HepG2 (cell line): ENCODE measurements around the gene CABLES1. TPM values are rescaled to one million over a fixed set of nuclear protein-coding genes. Genes with fewer than 3 reads are reported as not detected.

ENCODE experiments used
- ATAC-seq: fragments of 200-7000 bp; cut with Tn5 transposase; 3 replicates; pipeline ENCODE4 v1.9.1; 2020; ENCODE audit warnings: mild to moderate bottlenecking, moderate library complexity
- BruUV-seq: library from RNA; stranded (reverse); fragments of 400-500 nt; replicated peaks from 2 replicates; lab custom pipeline; 2021; lab: Mats Ljungman, UMichigan
- CTCF ChIA-PET: fragments of 300-600 bp; formaldehyde crosslinking; extraction: SDS; loops from one replicate; lab custom pipeline; 2021; ENCODE audit warnings: low total read pairs, inconsistent platforms, low intra/inter-chr PET ratio; lab: Yijun Ruan, JAX
- POLR2A ChIA-PET: fragments of 350-600 bp; sonication (Branson Sonifier 250); formaldehyde crosslinking; loops from one replicate; lab custom pipeline; 2020; ENCODE audit warnings: antibody characterized with exemption, inconsistent platforms; lab: Yijun Ruan, JAX
- DNase-seq: peaks from one replicate; pipeline ENCODE4 v3.0.0-alpha.2; 2015; ENCODE audit warnings: low spot score
- FAIRE-seq: peaks from 3 replicates; lab custom pipeline; 2011; peaks lifted over from hg19 to GRCh38; lab: Jason Lieb, UNC
- H2AFZ ChIP-seq: one replicate; pipeline ENCODE4 v1.6.1; 2011; ENCODE audit warnings: low read length, inconsistent platforms
- H3K27ac ChIP-seq: fragments of 300-600 bp; 3 replicates; pipeline ENCODE4 v1.8.0; 2011; ENCODE audit warnings: mixed run types, mild to moderate bottlenecking, mixed read lengths, low read length, inconsistent platforms; ENCODE audit not compliant: insufficient read depth; ENCODE audit errors: extremely low read length
- H3K27me3 ChIP-seq, 2 experiments: fragments of 200-600 bp in 1 of 2; 2 replicates in 1 of 2; 3 replicates in 1 of 2; pipeline versions ENCODE4 v1.6.0 to v1.8.0; 2011; ENCODE audit warnings: low read length in 2 of 2, mild to moderate bottlenecking in 2 of 2, moderate library complexity in 2 of 2, inconsistent platforms in 1 of 2; ENCODE audit not compliant: insufficient read depth in 2 of 2, control insufficient read depth in 1 of 2
- H3K36me3 ChIP-seq, 2 experiments: fragments of 200-600 bp in 1 of 2; replicated peaks in 1 of 2; 2 replicates in 1 of 2; 3 replicates in 1 of 2; pipeline versions ENCODE4 v1.5.1 to v1.8.0; 2011; ENCODE audit warnings: low read length in 2 of 2, inconsistent platforms in 1 of 2; ENCODE audit not compliant: insufficient read depth in 2 of 2, control insufficient read depth in 1 of 2
- H3K4me1 ChIP-seq: 2 replicates; pipeline ENCODE4 v1.5.1; 2012; ENCODE audit warnings: low read length, inconsistent platforms; ENCODE audit not compliant: insufficient read depth
- H3K4me2 ChIP-seq: 2 replicates; pipeline ENCODE4 v1.6.0; 2011; ENCODE audit warnings: low read depth, low read length, inconsistent platforms
- H3K4me3 ChIP-seq, 3 experiments: fragments of 200-600 bp in 1 of 3; sonication (generic), shearing (Covaris generic) in 1 of 3; replicated peaks in 1 of 3; 2 replicates each; pipeline ENCODE4 v1.5.1; 2011 to 2016; ENCODE audit warnings: low read length in 3 of 3, inconsistent platforms in 2 of 3, low read depth in 2 of 3, mild to moderate bottlenecking in 2 of 3, control low read depth in 1 of 3, mixed read lengths in 1 of 3; ENCODE audit not compliant: insufficient read depth in 1 of 3
- H3K79me2 ChIP-seq: one replicate; pipeline ENCODE4 v1.6.1; 2011; ENCODE audit warnings: low read length, inconsistent platforms; ENCODE audit not compliant: insufficient read depth
- H3K9ac ChIP-seq: 2 replicates; pipeline ENCODE4 v1.6.0; 2011; ENCODE audit warnings: mild to moderate bottlenecking, low read depth, low read length, inconsistent platforms; ENCODE audit not compliant: insufficient read depth
- H3K9me3 ChIP-seq: 2 replicates; pipeline ENCODE4 v1.5.1; 2012; ENCODE audit warnings: mild to moderate bottlenecking, low read length
- H4K20me1 ChIP-seq: 2 replicates; pipeline ENCODE4 v1.6.0; 2011; ENCODE audit warnings: inconsistent platforms, mild to moderate bottlenecking, low read length, moderate library complexity; ENCODE audit not compliant: insufficient read depth
- BRCA1 ChIP-seq: sonication (generic); formaldehyde crosslinking; IDR thresholded peaks from 2 replicates; pipeline ENCODE4 v1.4.0; 2020; ENCODE audit warnings: missing genetic modification reagents
- FOXM1 ChIP-seq: sonication (generic); formaldehyde crosslinking; IDR thresholded peaks from 2 replicates; pipeline ENCODE4 v1.5.0; 2020; ENCODE audit warnings: missing genetic modification reagents
- MYPOP ChIP-seq: sonication (generic); formaldehyde crosslinking; IDR thresholded peaks from 2 replicates; pipeline ENCODE4 v1.8.1; 2023; ENCODE audit warnings: mild to moderate bottlenecking, moderate library complexity, missing genetic modification reagents
- NFAT5 ChIP-seq: sonication (generic); formaldehyde crosslinking; IDR thresholded peaks from 2 replicates; pipeline ENCODE4 v1.4.0; 2020; ENCODE audit warnings: missing genetic modification reagents
- PHB2 ChIP-seq: fragments of 450-650 bp; IDR thresholded peaks from 2 replicates; pipeline ENCODE4 v1.6.1; 2018; ENCODE audit not compliant: partially characterized antibody
- RNF2 ChIP-seq: fragments of 450-650 bp; conservative IDR thresholded peaks from 2 replicates; pipeline ENCODE4 v1.6.1; 2016; ENCODE audit warnings: low read depth
- SP5 ChIP-seq: IDR thresholded peaks from 2 replicates; pipeline ENCODE4 v1.6.1; 2016; ENCODE audit warnings: low read depth, borderline replicate concordance
- TSC22D2 ChIP-seq: sonication (generic); formaldehyde crosslinking; IDR thresholded peaks from 2 replicates; pipeline ENCODE4 v1.5.1; 2020; ENCODE audit warnings: missing genetic modification reagents, mild to moderate bottlenecking, borderline replicate concordance
- ZBTB46 ChIP-seq: sonication (generic); formaldehyde crosslinking; IDR thresholded peaks from 2 replicates; pipeline ENCODE4 v1.4.0; 2020; ENCODE audit warnings: mild to moderate bottlenecking, missing genetic modification reagents, borderline replicate concordance
- ZNF205 ChIP-seq: IDR thresholded peaks from 2 replicates; pipeline ENCODE4 v1.6.1; 2018; ENCODE audit warnings: missing biosample characterization, missing genetic modification reagents
- ZNF24 ChIP-seq: fragments of 450-650 bp; IDR thresholded peaks from 2 replicates; pipeline ENCODE4 v1.6.1; 2017; ENCODE audit warnings: antibody characterized with exemption, mild to moderate bottlenecking
- ZNF350 ChIP-seq: sonication (generic); formaldehyde crosslinking; IDR thresholded peaks from 2 replicates; pipeline ENCODE4 v1.4.0; 2020; ENCODE audit warnings: mild to moderate bottlenecking, low read depth, missing genetic modification reagents, borderline replicate concordance
- ZSCAN30 ChIP-seq: sonication (generic); formaldehyde crosslinking; IDR thresholded peaks from 2 replicates; pipeline ENCODE4 v1.5.0; 2020; ENCODE audit warnings: mild to moderate bottlenecking, missing genetic modification reagents
- WGBS: methylation state at CpG from one replicate; pipeline ENCODE4 v1.1.6; 2017; ENCODE audit warnings: low lambda C conversion rate; 5-methylcytosine and 5-hydroxymethylcytosine counted together
- in situ Hi-C: cut with HindIII; loops from 2 replicates; pipeline ENCODE4 v1.10.0; 2017; ENCODE audit warnings: low pct_unique_long_range_greater_than_20kb; ENCODE audit not compliant: extremely low pct_ligation_motif_present
- intact Hi-C: fragments of 100-400 bp; cut with micrococcal nuclease; formaldehyde crosslinking; loops from one replicate; pipeline ENCODE4 v1.10.0; 2022; ENCODE audit not compliant: unreplicated experiment
- polyA plus RNA-seq, 8 experiments: library from polyadenylated mRNA; depleted of rRNA in 3 of 8; stranded (reverse) in 7 of 8; unstranded in 1 of 8; fragments of >200 nt; fragmentation: Illumina TruSeq in 4 of 8; extraction: Trizol in 4 of 8; gene quantifications; 2 replicates each; pipeline versions ENCODE4 v1.2.1 to v1.2.3, GENCODE V29; 2011 to 2016; ENCODE audit warnings: low read depth in 4 of 8, missing spikeins in 1 of 8, mixed read lengths in 1 of 8; ENCODE audit not compliant: insufficient read depth in 1 of 8
- total RNA-seq, 5 experiments: library from RNA; depleted of rRNA; stranded (reverse); fragments of >200 nt; fragmentation: Illumina TruSeq; extraction: Trizol; gene quantifications; 2 replicates each; pipeline ENCODE4 v1.2.3, GENCODE V29; 2016; ENCODE audit warnings: low read depth in 1 of 5

Gene CABLES1
- total and polyA plus RNA-seq, 2 of the 13 experiments (the other 11 are each of a cell fraction or from before 2014, with no cell fraction given): 14.7 to 25.8 TPM

- Histone ChIP-seq H4K20me1 (no peaks in the 10 kb centered on the region), H3K79me2 (peaks cover 16% of the 10 kb centered on the region), H3K4me1 (peaks cover 30% of the 10 kb centered on the region), H3K4me2 (no peak overlapping the region), H3K4me3 (no peak overlapping the region), H3K27ac (no peak overlapping the region), H3K27me3 (no peaks in the 10 kb centered on the region), H3K36me3 (peaks cover 2 to 31% of the 10 kb centered on the region in 2 experiments)
- no peak for FAIRE-seq
- WGBS: 93% methylated on average over 3 of the region's 4 CpGs
- ChIA-PET CTCF (no interaction called here), POLR2A (no interaction called here)
- BruUV-seq: no TSS peak
- DNase-seq: no peak
- no peak for TF ChIP-seq BRCA1 (CRISPR knock-in tag)
- no peak for TF ChIP-seq FOXM1
- TF ChIP-seq SP5 (CRISPR knock-in tag): no peak
- no peak for TF ChIP-seq TSC22D2 (CRISPR knock-in tag)
- no peak for TF ChIP-seq RNF2
- TF ChIP-seq ZNF350: no peak
- TF ChIP-seq NFAT5 (CRISPR knock-in tag): no peak
- TF ChIP-seq ZBTB46: no peak
- TF ChIP-seq ZNF205 (CRISPR knock-in tag): no peak
- no peak for TF ChIP-seq ZSCAN30 (CRISPR knock-in tag)
- no peak for TF ChIP-seq PHB2
- TF ChIP-seq ZNF24: no peak
- no peak for TF ChIP-seq MYPOP (CRISPR knock-in tag)
- TF ChIP-seq, all 625 proteins: peak for 0
- intact Hi-C loops (loop anchor here (5.0 kb wide), 1 partner anchor 54 kb away; no protein-coding TSS in a partner anchor), in situ Hi-C loops (no loop called here)
- no peaks in the 10 kb centered on the region for H3K9me3 ChIP-seq
- no peak for ATAC-seq
- no peak overlapping the region for H3K9ac ChIP-seq
- no peak overlapping the region for H2AFZ ChIP-seq
Measured at GRCh38 chr18:23186781-23187180, 51.5 kb downstream of the CABLES1 start.
